GM12878 (cell line): Measurements from ENCODE around the gene SLC38A3. TPM values are rescaled to one million over a fixed set of nuclear protein-coding genes. Genes with fewer than 3 reads are reported as not detected.

ENCODE experiments used
- ATAC-seq: fragments of 200-7000 bp; cut with Tn5 transposase; 3 replicates; pipeline ENCODE4 v1.9.1; 2020; ENCODE audit warnings: mild to moderate bottlenecking, moderate library complexity
- BruUV-seq: library from RNA; stranded (reverse); fragments of 400-500 nt; replicated peaks from 2 replicates; lab custom pipeline; 2021; lab: Mats Ljungman, UMichigan
- CTCF ChIA-PET: fragments of 300-600 bp; sonication (Branson Sonifier 250); formaldehyde crosslinking; extraction: SDS; loops from one replicate; lab custom pipeline; 2021; ENCODE audit warnings: inconsistent platforms; lab: Yijun Ruan, JAX
- POLR2A ChIA-PET: fragments of 350-600 bp; formaldehyde crosslinking; extraction: SDS; loops from one replicate; lab custom pipeline; 2021; ENCODE audit warnings: inconsistent platforms; lab: Charles Lee
- RAD21 ChIA-PET: fragments of 300-600 bp; sonication (Branson Sonifier 250); formaldehyde crosslinking; loops from one replicate; lab custom pipeline; 2023; ENCODE audit warnings: antibody characterized with exemption; ENCODE audit not compliant: unreplicated experiment; lab: Charles Lee
- SMC1A ChIA-PET: fragments of 300-600 bp; sonication (Branson Sonifier 250); formaldehyde crosslinking; loops from one replicate; lab custom pipeline; 2023; ENCODE audit not compliant: unreplicated experiment, uncharacterized antibody; lab: Charles Lee
- DNase-seq: peaks from one replicate; pipeline ENCODE4 v3.0.0-alpha.2; 2011; ENCODE audit warnings: low read depth, low spot score
- FAIRE-seq: peaks from 3 replicates; lab custom pipeline; 2011; peaks lifted over from hg19 to GRCh38; lab: Jason Lieb, UNC
- H2AFZ ChIP-seq: 2 replicates; pipeline ENCODE4 v1.6.0; 2011; ENCODE audit warnings: low read depth, low read length, control low read depth; ENCODE audit not compliant: control insufficient read depth
- H3K27ac ChIP-seq: 2 replicates; pipeline ENCODE4 v1.5.1; 2011; ENCODE audit warnings: control low read depth; ENCODE audit not compliant: control insufficient read depth, insufficient read depth
- H3K27me3 ChIP-seq, 2 experiments: replicated peaks in 1 of 2; 2 replicates each; pipeline versions ENCODE4 v1.6.0 to v1.6.1; 2011; ENCODE audit warnings: low read length in 1 of 2; ENCODE audit not compliant: control insufficient read depth in 2 of 2, insufficient read depth in 2 of 2
- H3K36me3 ChIP-seq, 2 experiments: 2 replicates each; pipeline ENCODE4 v1.5.1; 2011; ENCODE audit warnings: low read length in 1 of 2; ENCODE audit not compliant: control insufficient read depth in 2 of 2, insufficient read depth in 2 of 2
- H3K4me1 ChIP-seq: 2 replicates; pipeline ENCODE4 v1.6.1; 2011; ENCODE audit warnings: mild to moderate bottlenecking, low read length, moderate library complexity, mixed read lengths; ENCODE audit not compliant: control insufficient read depth, insufficient read depth
- H3K4me2 ChIP-seq: 2 replicates; pipeline ENCODE4 v1.6.0; 2011; ENCODE audit warnings: control low read depth; ENCODE audit not compliant: control insufficient read depth, insufficient read depth
- H3K4me3 ChIP-seq: fragments of 200-600 bp; sonication (generic); 2 replicates; pipeline ENCODE4 v1.5.1; 2016
- H3K79me2 ChIP-seq: 2 replicates; pipeline ENCODE4 v1.6.0; 2011; ENCODE audit warnings: low read length; ENCODE audit not compliant: control insufficient read depth, insufficient read depth
- H3K9ac ChIP-seq: 2 replicates; pipeline ENCODE4 v1.8.0; 2011; ENCODE audit warnings: low read length, control low read depth, mixed read lengths; ENCODE audit not compliant: control insufficient read depth, insufficient read depth
- H3K9me3 ChIP-seq: replicated peaks from 3 replicates; pipeline ENCODE4 v1.5.1; 2011; ENCODE audit warnings: mild to moderate bottlenecking, low read length; ENCODE audit not compliant: control insufficient read depth, insufficient read depth
- H4K20me1 ChIP-seq: 2 replicates; pipeline ENCODE4 v1.6.0; 2011; ENCODE audit not compliant: control insufficient read depth, insufficient read depth
- CEBPB ChIP-seq, 2 experiments: fragments of 150-350 bp in 1 of 2; IDR thresholded peaks; 2 replicates each; pipeline ENCODE4 v1.6.1; 2012 to 2014; ENCODE audit warnings: low read depth in 2 of 2, low read length in 2 of 2, borderline replicate concordance in 1 of 2, inconsistent platforms in 1 of 2
- WGBS: methylation state at CpG from one replicate; pipeline ENCODE4 v1.1.6; 2016; ENCODE audit warnings: low lambda C conversion rate; ENCODE audit not compliant: insufficient replicate concordance, insufficient coverage; ENCODE audit errors: missing lambda C conversion rate; 5-methylcytosine and 5-hydroxymethylcytosine counted together
- in situ Hi-C: fragments of 300-500 bp; cut with MboI; formaldehyde crosslinking; loops from 9 replicates; pipeline ENCODE4 v1.14.3; 2018; ENCODE audit warnings: mixed read lengths
- intact Hi-C: fragments of 100-400 bp; cut with micrococcal nuclease; formaldehyde crosslinking; loops from one replicate; pipeline ENCODE4 v1.14.2; 2022; ENCODE audit not compliant: unreplicated experiment
- polyA plus RNA-seq, 11 experiments: library from polyadenylated mRNA; depleted of rRNA in 4 of 11; unstranded in 6 of 11; stranded (reverse) in 5 of 11; fragments of >200 nt; fragmentation: Nextera tagmentation in 4 of 11; fragmentation: Illumina TruSeq in 1 of 11; extraction: Ambion mirVana in 4 of 11; extraction: Trizol in 1 of 11; gene quantifications; 1 replicate in 1 of 11; 2 replicates in 10 of 11; pipeline versions ENCODE4 v1.2.1 to v1.2.3, GENCODE V29; 2011 to 2016; ENCODE audit warnings: inconsistent platforms in 2 of 11, missing spikeins in 2 of 11, low read depth in 1 of 11
- total RNA-seq, 4 experiments: library from RNA; depleted of rRNA in 3 of 4; stranded (reverse); fragments of >200 nt in 3 of 4; fragmentation: Illumina TruSeq in 1 of 4; extraction: Trizol in 1 of 4; gene quantifications; 2 replicates each; pipeline versions ENCODE4 v1.2.1 to v1.2.3, GENCODE V29; 2013 to 2021
- TF ChIP-seq, protein P1 (sequence below): fragments of 450-650 bp; IDR thresholded peaks from 2 replicates; pipeline ENCODE4 v1.6.1; 2017; ENCODE audit warnings: mild to moderate bottlenecking, moderate library complexity
- TF ChIP-seq, protein P2 (sequence below): fragments of 450-650 bp; IDR thresholded peaks from 2 replicates; pipeline ENCODE4 v1.6.1; 2018; ENCODE audit warnings: mild to moderate bottlenecking, low read depth, moderate library complexity; ENCODE audit not compliant: partially characterized antibody

The SLC38A3 gene
- total and polyA plus RNA-seq, 10 of the 15 experiments (the other 5 are each of a cell fraction or from before 2014, with no cell fraction given) = 0.14 TPM; not detected in 9

DNA sequence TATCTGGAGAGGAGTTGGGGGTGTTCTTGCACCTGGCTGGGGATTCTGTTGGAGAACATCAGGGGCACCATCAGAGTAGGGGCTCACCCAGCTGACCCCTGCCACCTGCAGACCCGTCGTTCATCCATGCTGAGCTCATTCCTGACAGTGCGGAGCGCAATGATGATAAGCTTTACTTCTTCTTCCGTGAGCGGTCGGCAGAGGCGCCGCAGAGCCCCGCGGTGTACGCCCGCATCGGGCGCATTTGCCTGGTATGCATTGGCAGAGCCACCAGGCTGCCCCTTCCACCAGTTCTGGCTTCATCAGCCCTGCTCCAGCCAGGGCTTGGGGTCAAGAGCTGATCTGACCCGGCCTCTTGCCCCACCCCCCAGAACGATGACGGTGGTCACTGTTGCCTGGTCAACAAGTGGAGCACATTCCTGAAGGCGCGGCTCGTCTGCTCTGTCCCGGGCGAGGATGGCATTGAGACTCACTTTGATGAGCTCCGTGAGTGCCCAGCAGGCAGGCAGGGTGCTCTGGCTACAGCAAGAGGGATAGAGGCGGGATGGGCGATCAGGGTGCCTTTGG lies 22.5 kb upstream of the SLC38A3 start (continued):
- TF ChIP-seq, protein P1, sequence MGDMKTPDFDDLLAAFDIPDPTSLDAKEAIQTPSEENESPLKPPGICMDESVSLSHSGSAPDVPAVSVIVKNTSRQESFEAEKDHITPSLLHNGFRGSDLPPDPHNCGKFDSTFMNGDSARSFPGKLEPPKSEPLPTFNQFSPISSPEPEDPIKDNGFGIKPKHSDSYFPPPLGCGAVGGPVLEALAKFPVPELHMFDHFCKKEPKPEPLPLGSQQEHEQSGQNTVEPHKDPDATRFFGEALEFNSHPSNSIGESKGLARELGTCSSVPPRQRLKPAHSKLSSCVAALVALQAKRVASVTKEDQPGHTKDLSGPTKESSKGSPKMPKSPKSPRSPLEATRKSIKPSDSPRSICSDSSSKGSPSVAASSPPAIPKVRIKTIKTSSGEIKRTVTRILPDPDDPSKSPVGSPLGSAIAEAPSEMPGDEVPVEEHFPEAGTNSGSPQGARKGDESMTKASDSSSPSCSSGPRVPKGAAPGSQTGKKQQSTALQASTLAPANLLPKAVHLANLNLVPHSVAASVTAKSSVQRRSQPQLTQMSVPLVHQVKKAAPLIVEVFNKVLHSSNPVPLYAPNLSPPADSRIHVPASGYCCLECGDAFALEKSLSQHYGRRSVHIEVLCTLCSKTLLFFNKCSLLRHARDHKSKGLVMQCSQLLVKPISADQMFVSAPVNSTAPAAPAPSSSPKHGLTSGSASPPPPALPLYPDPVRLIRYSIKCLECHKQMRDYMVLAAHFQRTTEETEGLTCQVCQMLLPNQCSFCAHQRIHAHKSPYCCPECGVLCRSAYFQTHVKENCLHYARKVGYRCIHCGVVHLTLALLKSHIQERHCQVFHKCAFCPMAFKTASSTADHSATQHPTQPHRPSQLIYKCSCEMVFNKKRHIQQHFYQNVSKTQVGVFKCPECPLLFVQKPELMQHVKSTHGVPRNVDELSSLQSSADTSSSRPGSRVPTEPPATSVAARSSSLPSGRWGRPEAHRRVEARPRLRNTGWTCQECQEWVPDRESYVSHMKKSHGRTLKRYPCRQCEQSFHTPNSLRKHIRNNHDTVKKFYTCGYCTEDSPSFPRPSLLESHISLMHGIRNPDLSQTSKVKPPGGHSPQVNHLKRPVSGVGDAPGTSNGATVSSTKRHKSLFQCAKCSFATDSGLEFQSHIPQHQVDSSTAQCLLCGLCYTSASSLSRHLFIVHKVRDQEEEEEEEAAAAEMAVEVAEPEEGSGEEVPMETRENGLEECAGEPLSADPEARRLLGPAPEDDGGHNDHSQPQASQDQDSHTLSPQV = no peak

GRCh38 chr3:50183755-50184154 lies 21.3 kb upstream of the SLC38A3 start:
- BruUV-seq = no TSS peak
- H3K4me1 ChIP-seq = no peaks in the 10 kb centered on the region
- no peak for DNase-seq
- ChIA-PET SMC1A (no interaction called here), POLR2A (no interaction called here), CTCF (no interaction called here), RAD21 (no interaction called here)
- no peak overlapping the region for H3K4me2 ChIP-seq
- in situ Hi-C loops = no loop called here
- no peaks in the 10 kb centered on the region for H4K20me1 ChIP-seq
- H3K4me3 ChIP-seq = no peak overlapping the region
- no peak for FAIRE-seq
- H3K27ac ChIP-seq = no peak overlapping the region
- H3K36me3 ChIP-seq = no peaks in the 10 kb centered on the region
- no peaks in the 10 kb centered on the region for H3K79me2 ChIP-seq
- no peaks in the 10 kb centered on the region for H3K9me3 ChIP-seq
- ATAC-seq = no peak
- intact Hi-C loops = no loop called here
- 18% methylated on average over 6 of the region's 6 CpGs for WGBS
- no peaks in the 10 kb centered on the region for H3K27me3 ChIP-seq
- no peak overlapping the region for H2AFZ ChIP-seq
- H3K9ac ChIP-seq = no peak overlapping the region
- TF ChIP-seq, protein P2, sequence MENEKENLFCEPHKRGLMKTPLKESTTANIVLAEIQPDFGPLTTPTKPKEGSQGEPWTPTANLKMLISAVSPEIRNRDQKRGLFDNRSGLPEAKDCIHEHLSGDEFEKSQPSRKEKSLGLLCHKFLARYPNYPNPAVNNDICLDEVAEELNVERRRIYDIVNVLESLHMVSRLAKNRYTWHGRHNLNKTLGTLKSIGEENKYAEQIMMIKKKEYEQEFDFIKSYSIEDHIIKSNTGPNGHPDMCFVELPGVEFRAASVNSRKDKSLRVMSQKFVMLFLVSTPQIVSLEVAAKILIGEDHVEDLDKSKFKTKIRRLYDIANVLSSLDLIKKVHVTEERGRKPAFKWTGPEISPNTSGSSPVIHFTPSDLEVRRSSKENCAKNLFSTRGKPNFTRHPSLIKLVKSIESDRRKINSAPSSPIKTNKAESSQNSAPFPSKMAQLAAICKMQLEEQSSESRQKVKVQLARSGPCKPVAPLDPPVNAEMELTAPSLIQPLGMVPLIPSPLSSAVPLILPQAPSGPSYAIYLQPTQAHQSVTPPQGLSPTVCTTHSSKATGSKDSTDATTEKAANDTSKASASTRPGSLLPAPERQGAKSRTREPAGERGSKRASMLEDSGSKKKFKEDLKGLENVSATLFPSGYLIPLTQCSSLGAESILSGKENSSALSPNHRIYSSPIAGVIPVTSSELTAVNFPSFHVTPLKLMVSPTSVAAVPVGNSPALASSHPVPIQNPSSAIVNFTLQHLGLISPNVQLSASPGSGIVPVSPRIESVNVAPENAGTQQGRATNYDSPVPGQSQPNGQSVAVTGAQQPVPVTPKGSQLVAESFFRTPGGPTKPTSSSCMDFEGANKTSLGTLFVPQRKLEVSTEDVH = no peak
- no peak for TF ChIP-seq CEBPB (IDR thresholded peaks at IDR 0.05; ENCODE audit: borderline replicate concordance in 1 of 2, low read depth in 2 of 2, low read length in 2 of 2)
- TF ChIP-seq, all 136 proteins: peak for 0
